HG03354 (cell line): ENCODE results near the gene FRMPD4.

Experiments used
- ATAC-seq: cut with Tn5 transposase; IDR thresholded peaks from one replicate; pipeline ENCODE4 v1.9.1; 2021; ENCODE audit warnings: mild to moderate bottlenecking; ENCODE audit not compliant: unreplicated experiment, poor library complexity, severe bottlenecking

FRMPD4 gene

GRCh38 chrX:12278151-12278550 is 139.9 kb downstream of the FRMPD4 start:
- ATAC-seq = no peak

- ATAC-seq = no peak
Measured at GRCh38 chrX:12282991-12283390, 144.7 kb downstream of the FRMPD4 start.

GRCh38 chrX:12292996-12293765 is 154.9 kb downstream of the FRMPD4 start:
- no peak for ATAC-seq

- no peak for ATAC-seq
Measured at GRCh38 chrX:12297353-12297752, 159.1 kb downstream of the FRMPD4 start.

GRCh38 chrX:12301288-12301687 is 163.0 kb downstream of the FRMPD4 start:
- no peak for ATAC-seq

- ATAC-seq = no peak
Measured at GRCh38 chrX:12304261-12304660, 166.0 kb downstream of the FRMPD4 start.

- ATAC-seq = no peak
Measured at GRCh38 chrX:12307961-12308360, 169.7 kb downstream of the FRMPD4 start.

GRCh38 chrX:12308420-12308819 is 170.1 kb downstream of the FRMPD4 start:
- no peak for ATAC-seq

GRCh38 chrX:12309040-12309743 is 170.9 kb downstream of the FRMPD4 start:
- no peak for ATAC-seq

GRCh38 chrX:12309744-12310076 is 171.4 kb downstream of the FRMPD4 start:
- no peak for ATAC-seq

- ATAC-seq = no peak
Measured at GRCh38 chrX:12314651-12315050, 176.4 kb downstream of the FRMPD4 start.

- no peak for ATAC-seq
Measured at GRCh38 chrX:12315526-12315925, 177.3 kb downstream of the FRMPD4 start.

GRCh38 chrX:12319003-12319519 is 180.8 kb downstream of the FRMPD4 start:
- no peak for ATAC-seq

GRCh38 chrX:12319992-12320391 is 181.7 kb downstream of the FRMPD4 start:
- no peak for ATAC-seq

GRCh38 chrX:12322031-12322430 is 183.8 kb downstream of the FRMPD4 start:
- ATAC-seq = no peak

GRCh38 chrX:12325171-12325570 is 186.9 kb downstream of the FRMPD4 start:
- ATAC-seq = no peak

GRCh38 chrX:12327836-12328235 is 189.6 kb downstream of the FRMPD4 start:
- no peak for ATAC-seq

GRCh38 chrX:12329476-12329875 is 191.2 kb downstream of the FRMPD4 start:
- ATAC-seq = no peak

GRCh38 chrX:12330841-12331240 is 192.6 kb downstream of the FRMPD4 start:
- no peak for ATAC-seq

GRCh38 chrX:12332786-12333347 is 194.6 kb downstream of the FRMPD4 start:
- ATAC-seq = no peak

- no peak for ATAC-seq
Measured at GRCh38 chrX:12339921-12340320, 201.6 kb downstream of the FRMPD4 start.
